Stimulated activated CD8-positive, alpha-beta memory T cell treated with anti-CD3 and anti-CD28 coated beads, Interleukin-12 subunit alpha, Interleukin-12 subunit beta, amount 100 ng/mL, for 1 hour (primary cell): ENCODE data around the gene ARHGEF4.
A peak's percentile ranks its signal among the peaks of the same experiment; 100 is the strongest.

Experiments used
- DNase-seq: peaks from one replicate; pipeline ENCODE4 v3.0.0-alpha.2; 2020; ENCODE audit warnings: low read depth

The ARHGEF4 gene

DNA sequence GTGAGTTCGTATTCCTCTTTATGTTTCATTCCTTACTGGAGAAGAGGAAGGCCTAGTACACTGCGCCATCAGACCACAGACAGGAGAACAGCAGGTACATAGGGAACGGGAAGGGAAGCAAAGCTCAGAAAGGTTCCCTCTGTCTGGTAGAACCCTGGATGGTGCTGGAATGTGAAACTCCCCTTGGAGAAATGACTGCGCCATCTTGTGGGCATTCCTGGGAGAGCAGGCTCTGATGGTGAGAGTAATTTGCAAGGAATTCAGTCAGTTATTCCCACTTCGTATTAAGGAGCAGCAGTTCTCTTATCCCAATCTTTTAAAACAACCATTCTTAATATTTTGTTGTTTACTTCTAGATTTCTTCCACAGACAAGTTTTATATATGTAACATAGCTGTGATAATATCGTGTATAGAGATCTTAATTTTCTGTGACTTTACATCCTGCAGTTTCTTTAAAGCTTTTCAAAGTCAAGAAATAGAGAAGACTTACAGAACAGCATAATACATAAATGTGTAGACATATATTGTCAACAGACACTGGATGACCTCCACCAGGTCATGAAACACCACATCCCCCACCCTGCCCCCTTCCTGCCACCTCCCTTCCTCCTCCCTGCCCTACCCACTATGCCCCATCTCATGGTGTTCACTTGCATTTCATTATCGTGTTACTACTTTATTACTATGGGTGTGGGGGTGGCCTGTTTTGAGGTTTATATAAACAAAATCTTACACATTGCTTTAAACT lies 83.9 kb downstream of the ARHGEF4 start:
- peak; percentile 51 for DNase-seq

DNA sequence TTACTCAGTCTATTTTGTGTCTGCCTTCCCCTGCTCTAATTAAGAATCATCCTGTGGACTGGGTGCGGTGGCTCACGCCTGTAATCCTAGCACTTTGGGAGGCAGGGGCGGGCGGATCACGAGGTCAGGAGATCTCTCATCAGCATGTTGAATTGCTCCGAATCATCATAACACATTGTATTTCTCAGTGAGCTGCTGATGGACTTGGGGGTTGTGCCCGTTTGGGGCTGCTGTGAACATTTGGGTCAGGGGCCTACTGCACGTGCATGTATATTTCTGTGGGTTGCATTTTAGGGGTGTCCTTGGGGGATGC lies 84.4 kb downstream of the ARHGEF4 start:
- DNase-seq = no peak

DNA sequence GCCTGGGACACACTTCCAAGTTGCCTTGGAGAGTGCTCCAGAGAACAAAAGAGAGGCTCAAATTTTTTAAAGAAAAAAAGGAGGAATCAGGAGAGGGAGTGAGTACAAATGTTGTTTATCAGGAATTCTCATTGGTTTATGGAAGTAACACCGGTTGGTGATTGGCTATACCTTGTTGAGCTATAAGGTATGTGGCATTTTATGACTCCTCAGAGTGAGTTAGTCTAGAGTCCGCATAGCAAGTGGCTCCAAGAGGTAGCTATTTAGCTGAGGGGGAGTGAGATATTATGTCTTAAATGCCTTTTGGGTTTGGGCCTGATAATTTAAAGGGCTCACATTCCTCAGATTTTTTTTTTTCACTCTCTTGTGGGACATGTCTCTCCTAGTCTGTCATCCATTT lies 85.7 kb downstream of the ARHGEF4 start:
- DNase-seq = no peak

DNA sequence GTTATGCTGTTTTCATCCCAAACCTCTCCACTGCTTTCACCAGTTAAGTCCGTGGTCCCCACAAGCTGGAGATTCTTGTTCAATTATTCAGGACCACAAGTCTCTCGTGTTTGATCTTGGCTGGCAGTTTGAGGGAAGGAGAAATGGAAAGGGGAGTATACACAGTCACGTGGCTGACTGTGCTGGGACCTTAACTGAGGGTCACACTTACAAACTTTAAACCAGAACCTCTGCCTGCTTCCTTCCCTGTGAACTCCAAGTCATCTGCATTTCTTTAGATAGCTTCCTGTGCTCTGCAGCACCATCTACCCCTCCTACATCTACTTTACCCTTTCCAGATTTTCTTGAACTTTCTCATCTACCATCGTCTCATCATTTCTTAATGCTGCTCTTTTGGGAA lies 91.7 kb downstream of the ARHGEF4 start:
- DNase-seq = no peak

DNA sequence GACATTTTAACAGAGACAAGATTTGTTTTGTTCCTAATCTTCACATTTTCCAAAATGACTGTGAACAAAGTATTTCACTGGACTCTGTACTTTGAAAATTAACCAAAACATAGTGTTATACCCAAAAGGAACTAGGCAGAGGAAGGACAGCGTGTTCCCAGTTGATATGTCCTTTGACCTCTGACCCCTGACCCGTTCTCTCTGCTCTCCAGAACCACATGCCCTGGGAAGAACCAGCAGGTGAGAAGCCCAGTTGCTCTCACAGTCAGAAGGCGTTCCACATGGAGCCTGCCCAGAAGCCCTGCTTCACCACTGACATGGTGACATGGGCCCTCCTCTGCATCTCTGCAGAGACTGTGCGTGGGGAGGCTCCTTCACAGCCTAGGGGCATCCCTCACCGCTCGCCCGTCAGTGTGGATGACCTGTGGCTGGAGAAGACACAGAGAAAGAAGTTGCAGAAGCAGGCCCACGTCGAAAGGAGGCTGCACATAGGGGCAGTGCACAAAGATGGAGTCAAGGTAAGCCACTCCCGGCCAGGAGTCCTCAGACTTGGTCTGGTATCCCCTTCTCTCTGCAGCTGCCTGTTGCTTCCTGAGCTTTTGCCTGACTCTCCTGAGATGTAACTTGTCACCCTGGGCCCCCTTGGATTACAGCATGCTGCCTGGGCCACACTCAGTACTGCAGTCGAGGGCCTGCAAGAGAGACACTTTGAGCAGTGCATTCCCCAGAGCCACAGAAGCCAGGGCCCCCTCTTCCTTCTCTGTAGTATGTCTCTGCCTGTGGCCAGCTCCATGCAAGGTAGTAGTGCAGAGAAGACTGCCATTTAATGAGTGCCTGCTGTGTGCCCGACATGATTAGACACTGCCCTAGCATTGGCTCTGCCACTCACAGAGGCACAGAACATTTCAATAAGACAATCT lies 94.3 kb downstream of the ARHGEF4 start:
- DNase-seq = no peak

DNA sequence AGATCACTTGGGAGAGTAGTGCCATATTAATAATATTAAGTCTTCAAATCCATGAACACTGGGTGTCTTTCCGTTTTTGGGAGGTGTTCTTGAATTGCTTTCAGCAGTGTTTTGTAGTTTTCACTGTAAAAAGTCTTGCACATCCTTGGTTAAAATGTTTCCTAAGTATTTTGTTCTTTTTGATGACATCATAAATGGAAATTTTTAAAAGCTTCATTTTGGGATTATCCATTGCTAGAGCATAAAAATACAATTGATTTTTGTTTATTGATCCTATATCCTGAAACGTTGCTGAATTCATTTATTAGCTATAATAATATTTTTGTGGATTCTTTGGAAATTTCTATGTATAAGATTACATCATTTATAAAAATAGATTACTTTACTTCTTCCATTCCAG lies 96.8 kb downstream of the ARHGEF4 start:
- DNase-seq = no peak

DNA sequence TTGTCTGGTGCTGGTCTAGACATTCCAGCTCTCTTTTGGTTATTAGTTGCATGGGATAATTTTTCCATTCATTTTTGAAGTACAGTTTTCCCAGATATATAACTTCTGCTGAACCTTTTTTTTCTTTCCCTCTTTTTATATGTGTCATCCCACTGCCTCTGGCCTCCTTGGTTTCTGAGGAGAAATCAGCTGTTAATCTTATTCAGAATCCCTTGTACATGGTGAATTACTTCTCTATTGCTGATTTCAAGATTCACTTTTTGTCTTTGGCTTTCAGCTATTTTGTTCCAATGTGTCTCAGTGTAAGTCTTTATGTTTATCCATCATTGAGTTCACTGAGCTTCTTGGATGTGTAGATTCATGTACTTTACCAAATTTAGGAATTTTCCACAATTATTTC lies 99.7 kb downstream of the ARHGEF4 start:
- no peak for DNase-seq

DNA sequence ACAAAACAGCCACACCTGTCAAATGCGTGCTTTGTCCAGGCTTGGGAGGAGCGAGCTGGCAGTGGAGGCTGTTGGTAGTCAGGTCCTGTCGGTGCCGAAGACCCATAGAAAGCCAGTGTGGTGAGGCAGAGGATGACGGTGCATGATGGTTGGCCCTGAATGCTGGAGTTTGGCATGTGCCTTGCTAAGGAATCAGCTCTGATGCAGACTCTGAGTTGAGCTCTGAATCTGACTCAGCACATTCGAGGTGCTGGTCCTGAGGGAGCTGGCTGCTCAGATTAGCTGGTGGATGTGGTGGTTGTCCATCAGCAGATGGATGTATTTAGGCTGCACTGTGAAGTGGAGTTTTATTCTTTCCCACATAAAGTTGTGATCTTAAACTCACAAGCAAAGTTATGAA lies 111.3 kb downstream of the ARHGEF4 start:
- no peak for DNase-seq

DNA sequence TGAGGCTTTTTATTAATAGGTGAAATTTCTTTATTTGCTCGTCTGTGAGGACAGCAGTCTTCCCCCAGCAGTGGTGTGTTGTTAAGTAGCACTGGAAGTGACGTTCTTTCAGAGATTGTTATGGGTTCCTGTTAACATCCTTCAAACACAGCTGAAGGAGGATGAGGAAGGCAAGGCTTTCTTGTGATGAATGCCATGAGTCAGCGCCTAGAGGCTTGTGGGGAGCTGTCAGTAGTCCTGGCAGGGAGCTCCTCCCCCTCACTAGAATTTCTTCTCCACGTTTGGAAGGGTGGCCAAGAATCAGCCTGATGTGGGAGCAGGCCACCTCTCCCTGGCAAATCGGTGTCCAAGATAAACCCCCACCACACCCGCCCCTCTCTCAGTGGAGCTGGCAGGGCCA lies 113.2 kb downstream of the ARHGEF4 start:
- DNase-seq = no peak

DNA sequence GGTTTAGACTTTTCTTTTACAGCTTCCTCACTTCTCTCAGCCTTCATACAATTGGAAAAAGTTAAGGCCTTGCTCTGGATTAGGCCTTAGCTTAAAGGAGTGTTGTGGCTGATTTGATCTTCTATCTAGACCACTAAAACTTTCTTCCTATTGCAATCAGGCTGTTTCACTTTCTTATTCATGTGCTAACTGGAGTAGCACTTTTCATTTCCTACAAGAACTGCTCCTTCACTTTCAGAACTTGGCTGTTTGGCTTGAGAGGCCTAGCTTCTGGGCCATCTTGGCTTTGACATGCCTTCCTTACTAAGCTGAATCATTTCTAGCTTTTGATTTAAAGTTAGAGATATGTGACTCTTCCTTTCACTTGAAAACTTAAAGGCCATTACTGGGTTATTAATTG lies 114.3 kb downstream of the ARHGEF4 start:
- DNase-seq = no peak

DNA sequence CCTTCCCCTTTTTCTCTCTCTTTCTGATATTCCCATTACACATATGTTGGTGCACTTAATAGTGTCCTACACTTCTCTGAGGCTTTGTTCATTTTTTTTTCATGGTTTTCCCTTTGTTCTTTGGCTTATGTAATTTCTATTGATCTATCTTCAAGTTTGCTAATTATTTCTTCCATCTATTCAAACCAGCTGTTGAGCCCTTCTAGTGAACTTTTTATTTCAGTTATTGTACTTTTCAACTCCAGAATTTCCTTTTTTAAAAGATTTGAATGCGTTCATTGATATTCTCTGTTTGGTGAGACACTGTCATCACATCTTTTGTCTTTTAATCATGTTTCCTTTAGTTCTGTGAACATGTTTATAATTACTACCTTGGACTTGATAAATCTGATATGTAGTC lies 118.2 kb downstream of the ARHGEF4 start:
- no peak for DNase-seq

DNA sequence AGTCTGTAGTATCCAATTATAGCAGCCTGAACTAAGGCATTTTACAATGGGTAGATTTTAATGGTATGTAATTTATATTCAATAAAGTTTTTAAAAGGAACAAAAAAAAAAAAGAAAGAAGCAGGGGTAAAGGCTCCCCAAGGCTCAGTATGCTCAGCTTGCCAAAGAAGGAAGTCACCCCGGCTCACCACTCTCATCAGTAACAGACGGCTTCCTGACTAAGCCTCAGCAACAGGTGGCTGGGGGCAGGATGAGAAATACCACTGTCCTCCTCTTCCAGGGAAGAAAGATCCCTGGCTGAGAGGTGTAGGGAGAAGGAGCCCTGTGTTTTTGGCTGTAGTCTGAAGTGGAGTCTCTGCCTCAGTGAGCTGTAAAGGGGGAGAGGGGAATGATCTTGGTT lies 121.2 kb downstream of the ARHGEF4 start:
- DNase-seq = no peak

DNA sequence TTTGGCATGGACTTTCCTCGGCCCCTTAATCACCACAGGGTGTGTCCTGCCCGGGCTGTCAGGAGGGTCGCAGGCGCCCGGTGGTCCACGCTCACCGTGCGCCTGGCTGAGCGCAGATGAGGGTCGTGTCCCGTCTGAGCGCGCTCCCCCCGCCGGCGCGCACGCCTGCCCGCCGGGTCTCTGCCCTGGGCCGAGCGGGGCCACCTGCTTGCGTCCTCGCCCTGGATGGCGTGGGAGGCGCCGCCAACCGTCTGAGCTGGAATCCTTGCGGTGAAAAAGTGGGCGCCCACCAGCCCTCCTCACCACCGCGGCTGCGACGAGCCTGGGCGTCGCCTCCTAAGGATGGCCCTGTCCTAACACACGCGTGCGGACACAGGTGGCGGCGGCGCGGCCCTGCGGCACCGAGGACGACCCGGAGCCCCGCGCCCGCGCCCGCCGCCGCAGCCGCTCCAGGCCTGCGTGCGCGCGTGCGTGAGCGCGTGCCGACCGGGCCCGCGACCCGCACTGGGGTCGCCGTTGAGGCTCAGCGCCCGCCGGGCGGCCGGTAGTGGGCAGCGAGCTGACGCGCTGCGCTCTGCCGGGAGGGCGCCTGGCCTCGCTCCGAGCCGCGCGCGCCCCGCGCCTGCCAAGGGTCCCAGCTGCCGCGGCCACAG lies 126.6 kb downstream of the ARHGEF4 start:
- no peak for DNase-seq

DNA sequence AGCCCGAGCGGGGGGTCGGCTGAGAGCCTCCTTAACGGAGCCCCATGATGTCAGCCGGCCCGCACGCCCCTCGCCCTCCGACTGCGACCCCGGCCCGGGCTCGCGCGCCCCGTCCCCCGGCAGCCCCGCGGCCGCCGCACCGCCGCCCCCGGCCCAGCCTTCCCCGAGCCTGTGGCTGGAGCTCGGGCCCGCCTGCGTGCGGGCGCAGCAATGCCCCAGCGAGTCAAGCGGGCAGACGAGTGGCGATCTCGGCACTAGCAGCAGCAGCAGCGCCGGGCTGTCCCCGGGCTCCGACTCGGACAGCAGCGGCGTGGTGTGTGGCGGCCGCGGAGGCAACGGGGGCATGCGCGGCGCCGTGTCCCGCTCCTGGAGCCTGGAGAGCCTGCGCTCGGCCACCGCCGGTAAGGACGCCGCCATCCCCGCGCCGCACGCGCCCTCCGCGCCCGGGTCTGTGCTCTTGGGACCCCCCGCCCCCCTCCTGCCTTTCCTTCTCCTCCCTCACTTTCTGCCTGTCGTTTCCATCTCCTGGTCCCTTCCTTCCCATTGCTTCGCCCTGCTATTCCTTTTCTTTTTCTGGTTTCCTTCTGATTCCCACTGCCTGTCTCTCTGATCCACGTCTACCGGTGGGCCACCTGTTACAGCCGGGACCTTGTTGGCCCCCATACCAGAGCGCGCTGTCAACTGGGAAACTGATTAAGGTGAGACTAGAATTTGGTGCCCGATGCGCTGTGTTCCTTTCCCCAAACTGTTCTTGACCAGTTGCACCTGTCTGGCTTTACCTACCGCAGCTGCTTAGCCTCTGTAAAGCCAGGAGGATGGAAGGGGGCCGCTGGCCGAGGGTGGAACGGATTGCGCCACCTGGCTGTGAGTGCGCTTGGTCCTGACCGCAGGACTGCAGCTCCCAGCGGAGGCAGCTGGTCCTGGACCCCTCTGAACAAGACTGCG lies 127.4 kb downstream of the ARHGEF4 start:
- no peak for DNase-seq

DNA sequence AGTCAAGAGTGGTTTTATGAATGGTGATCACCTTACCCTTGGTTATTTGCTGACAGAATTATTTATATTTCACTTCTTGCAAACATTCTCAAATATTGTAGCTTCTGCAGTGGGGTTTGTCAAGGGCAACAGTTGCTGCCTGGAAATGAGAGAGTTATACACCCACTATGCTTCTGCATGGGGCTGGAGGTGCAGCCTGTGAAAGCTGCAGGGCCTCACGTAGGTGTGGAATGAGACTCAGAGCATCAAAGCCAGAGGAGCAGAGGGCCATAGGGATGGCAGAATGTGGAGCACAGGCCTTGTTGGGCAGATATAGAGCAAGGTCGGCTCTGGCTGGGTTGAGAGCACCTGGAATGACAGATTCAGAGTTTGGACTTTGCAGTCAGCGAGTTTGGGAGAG lies 128.2 kb downstream of the ARHGEF4 start:
- DNase-seq = no peak

DNA sequence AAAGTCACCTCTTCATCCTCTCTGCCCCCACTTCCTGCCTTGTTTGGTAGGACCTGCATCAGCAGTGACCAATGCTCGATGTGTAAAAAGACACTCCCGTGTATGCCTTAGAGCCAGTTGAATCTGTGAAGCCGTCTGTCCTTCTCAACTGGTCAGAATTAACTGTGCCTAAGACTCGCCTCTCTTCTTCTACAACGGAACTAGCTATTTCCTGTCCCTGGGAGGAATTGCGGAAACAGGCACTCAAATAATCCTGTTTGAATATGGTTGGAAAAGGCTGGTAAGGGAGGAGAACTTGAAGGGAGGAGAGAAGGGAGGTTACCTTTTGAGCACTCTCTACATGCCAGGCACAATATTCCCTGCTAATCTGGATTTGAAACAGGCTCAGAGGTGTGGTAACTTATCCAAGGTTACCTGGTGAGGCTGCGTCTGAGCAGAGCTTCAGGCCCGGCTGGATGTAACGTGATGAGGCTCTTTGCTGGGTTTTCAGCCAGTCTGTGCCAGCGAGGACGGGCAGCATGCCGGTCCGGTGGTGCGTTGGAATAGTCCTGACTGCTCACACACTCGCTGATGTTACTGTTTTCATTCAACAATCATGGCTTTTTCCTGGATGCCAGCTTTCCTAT lies 129.5 kb downstream of the ARHGEF4 start:
- no peak for DNase-seq

DNA sequence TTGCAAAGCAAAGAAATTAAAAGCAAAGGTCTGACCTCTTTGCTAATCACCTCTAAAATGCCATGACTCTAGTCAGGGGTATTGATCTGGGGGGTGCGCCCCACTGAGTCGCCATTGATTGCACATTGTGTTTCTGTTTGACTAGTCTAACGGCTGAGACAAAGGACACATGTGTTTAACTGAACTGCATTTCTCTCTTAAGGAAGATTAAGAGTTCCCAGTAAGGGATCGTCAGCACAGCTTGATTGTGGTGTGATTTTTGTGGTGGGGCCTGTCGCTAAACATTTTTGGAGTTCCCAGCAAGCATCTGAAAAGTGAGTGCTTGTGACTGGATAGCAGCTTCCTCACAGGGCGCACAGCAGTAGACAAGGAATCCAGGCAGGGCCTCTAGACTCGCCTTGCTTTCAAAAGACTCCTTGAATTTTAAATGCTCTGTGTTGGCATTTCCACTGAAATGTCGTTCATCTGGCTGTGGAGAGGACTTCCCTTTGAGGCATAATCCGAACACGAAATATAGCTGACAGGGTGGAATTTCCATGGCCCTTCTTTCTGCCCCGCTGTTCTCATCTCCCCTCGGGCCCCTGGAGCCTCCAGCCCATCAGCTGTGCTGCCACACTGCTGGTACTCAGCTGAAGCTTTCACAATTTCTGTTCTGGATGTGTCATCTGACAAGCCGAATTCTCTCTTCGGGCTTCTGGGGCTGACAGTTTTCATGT lies 130.2 kb downstream of the ARHGEF4 start:
- no peak for DNase-seq

DNA sequence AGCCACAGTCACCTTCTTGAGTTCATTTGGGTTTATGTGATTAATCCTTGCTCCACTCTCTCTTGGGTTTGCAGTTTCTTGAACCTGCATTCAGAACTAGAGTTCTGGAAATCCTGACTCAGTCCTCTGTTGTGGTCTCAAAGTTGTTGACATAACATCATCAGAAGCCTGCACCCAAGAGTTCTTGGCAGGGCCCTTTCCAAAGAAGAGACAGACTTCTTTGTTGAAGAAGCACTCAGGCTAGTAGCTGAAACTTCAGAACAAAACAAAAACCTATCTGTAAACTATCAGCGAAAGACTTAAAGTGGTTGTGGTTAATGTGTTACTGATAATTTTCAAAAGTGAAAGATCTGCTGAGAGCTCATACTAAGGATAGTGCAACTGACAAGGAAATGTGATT lies 135.7 kb downstream of the ARHGEF4 start:
- DNase-seq = no peak

DNA sequence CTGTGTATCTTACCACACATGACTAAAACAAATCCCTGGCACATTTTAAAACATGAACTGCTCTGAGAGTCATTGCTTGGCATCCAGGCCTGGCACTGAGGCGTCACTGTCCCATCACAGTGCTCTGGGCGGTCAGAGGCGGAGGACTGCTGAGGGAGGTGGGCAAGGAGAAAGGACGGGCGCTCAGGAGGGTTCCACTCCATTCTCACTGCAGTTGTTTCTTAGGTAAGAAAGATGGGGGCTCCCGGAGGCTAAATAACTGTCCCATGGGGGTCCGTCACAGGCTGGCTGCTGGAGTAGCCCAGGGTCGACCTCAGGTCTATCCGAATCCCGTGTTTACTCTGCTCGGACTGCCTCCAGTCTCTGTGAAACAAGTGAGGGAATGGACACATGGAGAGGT lies 139.0 kb downstream of the ARHGEF4 start:
- DNase-seq = no peak

DNA sequence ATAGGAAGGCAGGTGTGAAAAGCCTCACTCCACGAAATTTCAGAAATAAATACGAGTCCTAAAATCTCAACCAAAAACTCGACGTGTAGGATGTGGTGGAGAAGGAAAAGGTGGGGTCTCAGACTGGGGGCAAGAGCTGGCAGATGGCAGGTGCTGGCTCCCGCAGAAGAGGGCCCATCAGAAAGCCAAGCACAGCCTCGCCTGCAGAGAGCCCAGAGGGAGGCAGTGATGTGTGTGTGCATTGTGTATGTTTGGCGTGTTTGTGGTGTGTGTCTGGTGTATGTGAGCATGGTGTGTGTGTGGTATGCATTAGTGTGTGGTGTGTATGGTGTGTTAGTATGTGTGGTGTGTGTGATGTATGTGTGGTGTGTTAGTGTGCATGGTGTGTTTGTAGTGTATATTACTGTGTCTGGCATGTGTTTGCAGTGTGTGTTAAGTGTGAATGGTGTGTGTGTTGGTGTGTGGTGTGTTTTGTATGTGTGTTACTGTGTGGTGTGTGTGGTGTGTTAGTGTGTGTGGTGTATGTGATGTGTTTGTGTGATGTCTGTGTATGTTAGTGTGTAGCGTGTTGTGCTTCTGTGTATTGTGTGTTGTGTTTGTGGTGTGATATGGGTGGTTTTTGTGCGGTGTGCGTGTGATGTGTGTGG lies 140.0 kb downstream of the ARHGEF4 start:
- no peak for DNase-seq
